Endothelial cell of umbilical vein (primary cell): Measurements from ENCODE around the gene RILPL1. TPM values are rescaled to one million over a fixed set of nuclear protein-coding genes. Genes with fewer than 3 reads are reported as not detected.
"Not testable (repeated sequence)": the region's sequence is repeated elsewhere in the genome, so short reads cannot be mapped to it uniquely, and the experiment has no call there.

Source experiments
- BruUV-seq: library from RNA; stranded (reverse); fragments of 400-500 nt; replicated peaks from 2 replicates; lab custom pipeline; 2021; lab: Mats Ljungman, UMichigan
- CTCF ChIA-PET: fragments of 300-600, 350-600 bp; sonication (Branson Sonifier 250); formaldehyde crosslinking; loops from one replicate; lab custom pipeline; 2021; ENCODE audit warnings: antibody characterized with exemption, inconsistent platforms; lab: Charles Lee
- POLR2A ChIA-PET: fragments of 300-600, 350-600 bp; sonication (Branson Sonifier 250); formaldehyde crosslinking; loops from one replicate; lab custom pipeline; 2021; ENCODE audit warnings: antibody characterized with exemption, inconsistent platforms; lab: Charles Lee
- DNase-seq: peaks from one replicate; pipeline ENCODE4 v3.0.0-alpha.2; 2011; ENCODE audit warnings: low read depth, low spot score
- FAIRE-seq: peaks from 2 replicates; lab custom pipeline; 2011; peaks lifted over from hg19 to GRCh38; lab: Jason Lieb, UNC
- H2AFZ ChIP-seq: 2 replicates; pipeline ENCODE4 v1.6.0; 2012; ENCODE audit warnings: low read depth, low read length, control low read depth, inconsistent platforms
- H3K27ac ChIP-seq: 2 replicates; pipeline ENCODE4 v1.5.1; 2011; ENCODE audit warnings: low read depth, mild to moderate bottlenecking, control low read depth, low read length, moderate library complexity; ENCODE audit not compliant: insufficient read depth
- H3K27me3 ChIP-seq, 2 experiments: 2 replicates each; pipeline versions ENCODE4 v1.6.0 to v1.6.1; 2011; ENCODE audit warnings: low read length in 2 of 2, mixed read lengths in 1 of 2; ENCODE audit not compliant: control insufficient read depth in 2 of 2, insufficient read depth in 2 of 2
- H3K36me3 ChIP-seq, 2 experiments: 2 replicates in 1 of 2; 3 replicates in 1 of 2; pipeline ENCODE4 v1.5.1; 2011; ENCODE audit warnings: low read length in 2 of 2, mild to moderate bottlenecking in 1 of 2, moderate library complexity in 1 of 2; ENCODE audit not compliant: control insufficient read depth in 2 of 2, insufficient read depth in 2 of 2; ENCODE audit errors: extremely low read depth in 1 of 2
- H3K4me1 ChIP-seq: 3 replicates; pipeline ENCODE4 v1.5.1; 2011; ENCODE audit warnings: mild to moderate bottlenecking, low read length; ENCODE audit not compliant: control insufficient read depth, insufficient read depth; ENCODE audit errors: extremely low read depth
- H3K4me2 ChIP-seq: 2 replicates; pipeline ENCODE4 v1.6.1; 2011; ENCODE audit warnings: low read length, control low read depth, mixed read lengths; ENCODE audit not compliant: insufficient read depth
- H3K4me3 ChIP-seq, 3 experiments: fragments of 200-600 bp in 1 of 3; sonication (generic), shearing (Covaris generic) in 1 of 3; replicated peaks in 1 of 3; 2 replicates each; pipeline ENCODE4 v1.5.1; 2011 to 2016; ENCODE audit warnings: control low read depth in 3 of 3, low read length in 3 of 3, mild to moderate bottlenecking in 2 of 3, inconsistent platforms in 1 of 3, low read depth in 1 of 3, moderate library complexity in 1 of 3; ENCODE audit not compliant: insufficient read depth in 1 of 3
- H3K79me2 ChIP-seq: 2 replicates; pipeline ENCODE4 v1.6.0; 2012; ENCODE audit warnings: low read length, inconsistent platforms; ENCODE audit not compliant: control insufficient read depth, insufficient read depth
- H3K9ac ChIP-seq: replicated peaks from 2 replicates; pipeline ENCODE3; 2011; ENCODE audit warnings: low read length, control low read depth; ENCODE audit not compliant: insufficient read depth; ENCODE audit errors: extremely low read depth
- H3K9me1 ChIP-seq: replicated peaks from 3 replicates; pipeline ENCODE4 v1.6.0; 2011; ENCODE audit warnings: mild to moderate bottlenecking, low read length; ENCODE audit not compliant: control insufficient read depth, insufficient read depth; ENCODE audit errors: extremely low read depth
- H3K9me3 ChIP-seq: replicated peaks from 2 replicates; pipeline ENCODE4 v1.5.1; 2012; ENCODE audit warnings: low read length, inconsistent platforms; ENCODE audit not compliant: control insufficient read depth, insufficient read depth
- H4K20me1 ChIP-seq: replicated peaks from 2 replicates; pipeline ENCODE3; 2011; ENCODE audit warnings: mild to moderate bottlenecking, low read length; ENCODE audit not compliant: control insufficient read depth, insufficient read depth; ENCODE audit errors: extremely low read depth
- EZH2 ChIP-seq: IDR thresholded peaks from 2 replicates; pipeline ENCODE4 v1.6.1; 2012; ENCODE audit warnings: borderline replicate concordance, low read depth, mild to moderate bottlenecking, moderate library complexity, low read length, inconsistent platforms; ENCODE audit not compliant: severe bottlenecking
- FOS ChIP-seq: IDR thresholded peaks from 2 replicates; pipeline ENCODE4 v1.6.1; 2011; ENCODE audit warnings: mild to moderate bottlenecking, low read length, moderate library complexity, borderline replicate concordance; ENCODE audit not compliant: insufficient read depth
- GATA2 ChIP-seq: IDR thresholded peaks from 2 replicates; pipeline ENCODE4 v1.7.0; 2011; ENCODE audit warnings: low read depth, mild to moderate bottlenecking, moderate library complexity, mixed read lengths, low read length; ENCODE audit not compliant: insufficient read length, insufficient read depth
- JUN ChIP-seq: IDR thresholded peaks from 2 replicates; pipeline ENCODE4 v1.6.1; 2011; ENCODE audit warnings: borderline replicate concordance, low read depth; ENCODE audit not compliant: insufficient read length, insufficient read depth
- MYC ChIP-seq: IDR thresholded peaks from one replicate; pipeline ENCODE4 v1.6.1; 2011; ENCODE audit warnings: mild to moderate bottlenecking, low read depth, low read length
- POLR2A ChIP-seq: IDR thresholded peaks from 2 replicates; pipeline ENCODE4 v1.6.1; 2012; ENCODE audit warnings: low read depth, mild to moderate bottlenecking, control low read depth, low read length
- POLR2AphosphoS5 ChIP-seq: IDR thresholded peaks from 2 replicates; pipeline ENCODE4 v1.6.1; 2012; ENCODE audit warnings: low read depth, mild to moderate bottlenecking, control low read depth, low read length, moderate library complexity; ENCODE audit not compliant: insufficient read depth
- dilution Hi-C: fragments of 300-500 bp; cut with MboI; formaldehyde crosslinking; loops from one replicate; pipeline ENCODE4 v1.15.0; 2019; ENCODE audit warnings: low sequenced_read_pairs; ENCODE audit not compliant: extremely low pct_ligation_motif_present
- intact Hi-C: fragments of 100-400 bp; cut with micrococcal nuclease; formaldehyde crosslinking; loops from one replicate; pipeline ENCODE4 v1.10.0; 2022
- polyA plus RNA-seq, 4 experiments: library from polyadenylated mRNA; depleted of rRNA in 3 of 4; stranded (reverse) in 3 of 4; unstranded in 1 of 4; fragments of >200 nt; gene quantifications; 2 replicates each; pipeline versions ENCODE4 v1.2.1 to v1.2.3, GENCODE V29; 2011 to 2012; ENCODE audit warnings: missing spikeins in 1 of 4
- total RNA-seq: library from RNA; stranded (reverse); gene quantifications from 2 replicates; pipeline ENCODE4 v1.2.3, GENCODE V29; 2021
- TF ChIP-seq, protein P1 (sequence below), 2 donors: IDR thresholded peaks; 1 replicate in 1 of 2; 2 replicates in 1 of 2; pipeline ENCODE4 v1.5.1; 2011; ENCODE audit warnings: low read length in 2 of 2, mild to moderate bottlenecking in 2 of 2, moderate library complexity in 2 of 2, control low read depth in 1 of 2, inconsistent platforms in 1 of 2, low read depth in 1 of 2; ENCODE audit not compliant: insufficient read depth in 1 of 2; ENCODE audit errors: extremely low read depth in 1 of 2
- TF ChIP-seq, protein P2 (sequence below): IDR thresholded peaks from 2 replicates; pipeline ENCODE4 v1.6.1; 2011; ENCODE audit not compliant: insufficient read depth, insufficient read length

RILPL1 gene
- total and polyA plus RNA-seq, 2 donors (not counting 3 experiments of a cell fraction or from before 2014, with no cell fraction given), result 30.4 to 34.3 TPM

DNA sequence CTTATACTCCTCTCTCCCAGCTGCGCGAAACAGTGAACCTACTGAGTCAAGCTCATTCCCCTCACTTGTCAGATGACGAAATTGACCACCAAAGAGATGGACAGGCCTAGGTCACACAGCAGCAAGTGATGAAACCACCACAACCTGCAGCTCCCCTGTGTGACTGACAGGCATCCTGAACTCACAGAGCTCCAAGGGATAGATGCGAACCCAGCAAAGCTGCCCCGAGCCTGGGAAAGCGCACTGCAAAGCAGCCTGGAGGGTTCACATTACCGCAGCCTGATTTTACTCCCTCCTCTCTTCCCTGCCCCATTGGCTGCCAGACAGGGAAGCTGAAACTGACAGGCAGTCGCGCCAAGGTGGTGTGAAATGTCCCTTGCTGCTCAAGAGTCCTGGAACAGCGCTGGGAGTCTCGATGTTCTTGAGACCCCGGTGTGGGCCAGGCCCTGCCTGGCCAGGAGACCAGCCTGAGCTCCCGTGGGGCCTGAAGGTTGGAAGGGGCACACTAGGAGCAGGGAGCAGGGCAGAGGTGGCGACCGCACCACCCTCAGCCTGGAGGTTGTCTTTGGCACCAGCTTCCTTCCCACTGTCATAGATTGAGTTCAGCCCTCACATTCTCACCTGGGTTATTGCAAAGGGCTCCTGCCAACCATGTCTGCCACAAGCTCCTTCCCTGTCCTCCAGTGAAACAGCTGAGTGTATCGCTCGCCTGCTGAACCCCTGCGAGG, 39.2 kb downstream of the RILPL1 start:
- Histone ChIP-seq H3K36me3 (peaks cover 4 to 25% of the 10 kb centered on the region in 2 experiments), H3K4me1 (no peaks in the 10 kb centered on the region), H2AFZ (no peak overlapping the region), H3K4me3 (no peak overlapping the region), H3K4me2 (no peak overlapping the region), H3K79me2 (no peaks in the 10 kb centered on the region), H3K9ac (no peak overlapping the region), H3K27me3 (no peaks in the 10 kb centered on the region), H3K9me3 (no peaks in the 10 kb centered on the region), H3K27ac (no peak overlapping the region), H3K9me1 (no peaks in the 10 kb centered on the region), H4K20me1 (no peaks in the 10 kb centered on the region)
- DNase-seq (no peak), FAIRE-seq (no peak)
- POLR2A ChIA-PET, result no interaction called here
- CTCF ChIA-PET, result interaction anchor here (1.1 to 1.9 kb wide), 4 partner anchors 10 to 88 kb away, joined by 3 to 8 read pairs (median 4); no protein-coding TSS in a partner anchor
- TF ChIP-seq EZH2 (no peak), POLR2A (no peak), GATA2 (no peak), JUN (no peak), POLR2AphosphoS5 (no peak), FOS (no peak), MYC (no peak)
- TF ChIP-seq, protein P1, sequence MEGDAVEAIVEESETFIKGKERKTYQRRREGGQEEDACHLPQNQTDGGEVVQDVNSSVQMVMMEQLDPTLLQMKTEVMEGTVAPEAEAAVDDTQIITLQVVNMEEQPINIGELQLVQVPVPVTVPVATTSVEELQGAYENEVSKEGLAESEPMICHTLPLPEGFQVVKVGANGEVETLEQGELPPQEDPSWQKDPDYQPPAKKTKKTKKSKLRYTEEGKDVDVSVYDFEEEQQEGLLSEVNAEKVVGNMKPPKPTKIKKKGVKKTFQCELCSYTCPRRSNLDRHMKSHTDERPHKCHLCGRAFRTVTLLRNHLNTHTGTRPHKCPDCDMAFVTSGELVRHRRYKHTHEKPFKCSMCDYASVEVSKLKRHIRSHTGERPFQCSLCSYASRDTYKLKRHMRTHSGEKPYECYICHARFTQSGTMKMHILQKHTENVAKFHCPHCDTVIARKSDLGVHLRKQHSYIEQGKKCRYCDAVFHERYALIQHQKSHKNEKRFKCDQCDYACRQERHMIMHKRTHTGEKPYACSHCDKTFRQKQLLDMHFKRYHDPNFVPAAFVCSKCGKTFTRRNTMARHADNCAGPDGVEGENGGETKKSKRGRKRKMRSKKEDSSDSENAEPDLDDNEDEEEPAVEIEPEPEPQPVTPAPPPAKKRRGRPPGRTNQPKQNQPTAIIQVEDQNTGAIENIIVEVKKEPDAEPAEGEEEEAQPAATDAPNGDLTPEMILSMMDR (IDR thresholded peaks at IDR 0.05; ENCODE audit: extremely low read depth in 1 of 2, insufficient read depth in 1 of 2, low read depth in 1 of 2, low read length in 2 of 2), result no peak
- TF ChIP-seq, protein P2, sequence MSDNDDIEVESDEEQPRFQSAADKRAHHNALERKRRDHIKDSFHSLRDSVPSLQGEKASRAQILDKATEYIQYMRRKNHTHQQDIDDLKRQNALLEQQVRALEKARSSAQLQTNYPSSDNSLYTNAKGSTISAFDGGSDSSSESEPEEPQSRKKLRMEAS, result no peak
- dilution Hi-C loops (no loop called here), intact Hi-C loops (no loop called here)
- BruUV-seq, result no TSS peak

DNA sequence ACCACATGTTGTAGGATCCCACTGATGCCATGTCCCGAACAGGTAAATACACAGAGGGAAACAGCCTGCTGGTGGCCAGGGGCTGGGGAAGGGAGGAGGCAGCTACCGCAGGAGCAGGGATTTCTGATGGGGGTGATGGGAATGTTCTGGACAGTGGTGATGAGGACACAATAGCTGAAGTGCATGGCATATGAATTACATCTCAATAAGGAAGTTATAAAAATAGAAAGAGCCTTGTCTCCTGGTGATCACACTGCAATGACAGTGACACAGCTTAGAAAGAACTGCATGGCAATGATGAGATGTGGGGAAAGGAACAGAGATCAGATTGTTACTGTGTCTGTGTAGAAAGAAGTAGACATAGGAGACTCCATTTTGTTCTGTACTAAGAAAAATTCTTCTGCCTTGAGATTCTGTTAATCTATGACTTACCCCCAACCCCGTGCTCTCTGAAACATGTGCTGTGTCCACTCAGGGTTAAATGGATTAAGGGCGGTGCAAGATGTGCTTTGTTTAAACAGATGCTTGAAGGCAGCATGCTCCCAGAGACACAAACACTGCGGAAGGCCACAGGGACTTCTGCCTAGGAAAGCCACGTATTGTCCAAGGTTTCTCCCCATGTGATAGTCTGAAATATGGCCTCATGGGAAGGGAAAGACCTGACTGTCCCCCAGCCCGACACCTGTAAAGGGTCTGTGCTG, 41.0 kb downstream of the RILPL1 start:
- H3K4me1 ChIP-seq, H3K9ac ChIP-seq, H3K79me2 ChIP-seq, BruUV-seq, H3K27ac ChIP-seq, POLR2A ChIA-PET, intact Hi-C loops, CTCF ChIA-PET, H3K9me1 ChIP-seq, H3K9me3 ChIP-seq, FAIRE-seq, DNase-seq, dilution Hi-C loops, H3K4me2 ChIP-seq, H3K27me3 ChIP-seq, H4K20me1 ChIP-seq, H3K4me3 ChIP-seq, H2AFZ ChIP-seq: not testable (repeated sequence)
- peaks cover 0 to 11% of the 10 kb centered on the region in 2 experiments for H3K36me3 ChIP-seq
